Measurements from ENCODE around the gene ACER2. TPM values are rescaled to one million over a fixed set of nuclear protein-coding genes. Genes with fewer than 3 reads are reported as not detected.

Gene ACER2
- total RNA-seq, 1 experiment from 2014 or later = 8.8 TPM

GRCh38 chr9:19466280-19466639, 57.5 kb downstream of the ACER2 start (continued):
- no peak for TF ChIP-seq PRDM15 (CRISPR knock-in tag; IDR thresholded peaks at IDR 0.05)
- TF ChIP-seq NFATC4 (CRISPR knock-in tag; IDR thresholded peaks at IDR 0.05) = no peak

- Mint-ChIP-seq H3K27me3 (ENCODE audit: low read depth) (peaks cover 6% of the 10 kb centered on the region; the same call in 1 of the 2 replicates), H3K4me1 (peaks cover 8% of the 10 kb centered on the region), H3K36me3 (no peaks in the 10 kb centered on the region), H3K9me3 (peaks cover 1% of the 10 kb centered on the region; the same call in 1 of the 2 replicates), H3K4me3 (no peak overlapping the region), H3K27ac (no peak overlapping the region)
- TF ChIP-seq ZBTB43 (CRISPR knock-in tag; IDR thresholded peaks at IDR 0.05) (no peak), MLX (CRISPR knock-in tag; IDR thresholded peaks at IDR 0.05) (no peak)
- ATAC-seq = no peak
- CTCF ChIA-PET = no interaction called here
- DNase-seq (ENCODE audit: low spot score) = no peak
- POLR2A ChIA-PET = no interaction called here
Observed at GRCh38 chr9:19469271-19469670, 60.5 kb downstream of the ACER2 start.

- ATAC-seq (no peak), DNase-seq (ENCODE audit: low spot score) (no peak)
- H3K4me1 Mint-ChIP-seq = peaks cover 4% of the 10 kb centered on the region
- ChIA-PET POLR2A (interaction anchor here (0.6 kb wide), 1 partner anchor 325 kb away, joined by 4 read pairs; no protein-coding TSS in a partner anchor), CTCF (interaction anchor here (1.2 to 1.6 kb wide), 4 partner anchors 10 to 452 kb away, joined by 5 to 13 read pairs (median 6); no protein-coding TSS in a partner anchor)
- no peaks in the 10 kb centered on the region for H3K9me3 Mint-ChIP-seq
- H3K36me3 Mint-ChIP-seq = no peaks in the 10 kb centered on the region
- H3K4me3 Mint-ChIP-seq = no peak overlapping the region
- H3K27me3 Mint-ChIP-seq (ENCODE audit: low read depth) = peaks cover under 1% of the 10 kb centered on the region; the same call in 1 of the 2 replicates
- H3K27ac Mint-ChIP-seq = no peak overlapping the region
- no peak for TF ChIP-seq ATF3 (CRISPR knock-in tag; conservative IDR thresholded peaks at IDR 0.05)
- TF ChIP-seq ATF6 (CRISPR knock-in tag; IDR thresholded peaks at IDR 0.05) = no peak
- no peak for TF ChIP-seq FOXP1 (CRISPR knock-in tag; IDR thresholded peaks at IDR 0.05; ENCODE audit: borderline replicate concordance)
- no peak for TF ChIP-seq CREM (CRISPR knock-in tag; IDR thresholded peaks at IDR 0.05)
- TF ChIP-seq E2F1 (CRISPR knock-in tag; IDR thresholded peaks at IDR 0.05) = no peak
- TF ChIP-seq SP1 (CRISPR knock-in tag; conservative IDR thresholded peaks at IDR 0.05) = no peak
- TF ChIP-seq PRDM15 (CRISPR knock-in tag; IDR thresholded peaks at IDR 0.05) = no peak
- TF ChIP-seq SMAD3 (CRISPR knock-in tag; IDR thresholded peaks at IDR 0.05; ENCODE audit: borderline replicate concordance) = no peak
- TF ChIP-seq AFF4 (CRISPR knock-in tag; IDR thresholded peaks at IDR 0.05; ENCODE audit: borderline replicate concordance) = no peak
- TF ChIP-seq ERG (CRISPR knock-in tag; IDR thresholded peaks at IDR 0.05) = no peak
Observed at GRCh38 chr9:19470567-19470966, 61.8 kb downstream of the ACER2 start.
